Measurements from ENCODE around the gene RTN1. TPM values are rescaled to one million over a fixed set of nuclear protein-coding genes. Genes with fewer than 3 reads are reported as not detected.

Gene RTN1
- total and polyA plus RNA-seq, 2 donors, result 1.6 to 1.9 TPM

- Histone ChIP-seq H3K9me3 (ENCODE audit: control insufficient read depth in 2 of 2, insufficient read depth in 1 of 2, low read length in 1 of 2) (no peaks in the 10 kb centered on the region), H3K4me3 (ENCODE audit: low read length in 2 of 2) (no peak overlapping the region), H3K36me3 (ENCODE audit: control insufficient read depth in 2 of 2, insufficient read depth in 2 of 2, low read length in 1 of 2) (no peaks in the 10 kb centered on the region), H3K4me1 (ENCODE audit: control insufficient read depth in 2 of 2, insufficient read depth in 2 of 2, low read length in 2 of 2) (peaks cover 6 to 9% of the 10 kb centered on the region in 2 donors), H3K27me3 (ENCODE audit: control insufficient read depth in 2 of 2, insufficient read depth in 1 of 2, low read length in 1 of 2) (peaks cover 0 to 7% of the 10 kb centered on the region in 2 donors), H3K27ac (ENCODE audit: low read depth in 1 of 2, low read length in 1 of 2) (no peak overlapping the region)
- WGBS, result 96% methylated on average over 2 of the region's 2 CpGs
- no peak for DNase-seq (ENCODE audit: low read depth in 6 of 9, low spot score in 9 of 9)
Observed at GRCh38 chr14:59580911-59581310, 289.7 kb downstream of the RTN1 start.

GRCh38 chr14:59576332-59577294 lies 294.0 kb downstream of the RTN1 start, which contains the start of gene CCDC175:
TSS of gene CCDC175 (minus strand) at chr14:59576812. CDS start at chr14:59576775, 37 bp downstream.
- Histone ChIP-seq H3K9me3 (ENCODE audit: control insufficient read depth in 2 of 2, insufficient read depth in 1 of 2, low read length in 1 of 2) (no peaks in the 10 kb centered on the region), H3K27ac (ENCODE audit: low read depth in 1 of 2, low read length in 1 of 2) (no peak within 1 kb of the TSS), H3K4me3 (ENCODE audit: low read length in 2 of 2) (peak within 1 kb of the TSS; percentile 21 to 47), H3K36me3 (ENCODE audit: control insufficient read depth in 2 of 2, insufficient read depth in 2 of 2, low read length in 1 of 2) (no peaks in the 10 kb centered on the region), H3K4me1 (ENCODE audit: control insufficient read depth in 2 of 2, insufficient read depth in 2 of 2, low read length in 2 of 2) (peaks cover 6 to 9% of the 10 kb centered on the region in 2 donors), H3K27me3 (ENCODE audit: control insufficient read depth in 2 of 2, insufficient read depth in 1 of 2, low read length in 1 of 2) (peaks cover 0 to 7% of the 10 kb centered on the region in 2 donors)
- DNase-seq (ENCODE audit: low read depth in 6 of 9, low spot score in 9 of 9), result peak; percentile 54 to 87 (median 67)
- 19% methylated on average over 46 of the region's 46 CpGs for WGBS

- Histone ChIP-seq H3K4me1 (ENCODE audit: control insufficient read depth in 2 of 2, insufficient read depth in 2 of 2, low read length in 2 of 2) (no peaks in the 10 kb centered on the region), H3K4me3 (ENCODE audit: low read length in 2 of 2) (no peak overlapping the region), H3K27ac (ENCODE audit: low read depth in 1 of 2, low read length in 1 of 2) (no peak overlapping the region), H3K36me3 (ENCODE audit: control insufficient read depth in 2 of 2, insufficient read depth in 2 of 2, low read length in 1 of 2) (no peaks in the 10 kb centered on the region), H3K27me3 (ENCODE audit: control insufficient read depth in 2 of 2, insufficient read depth in 1 of 2, low read length in 1 of 2) (no peaks in the 10 kb centered on the region), H3K9me3 (ENCODE audit: control insufficient read depth in 2 of 2, insufficient read depth in 1 of 2, low read length in 1 of 2) (no peaks in the 10 kb centered on the region)
- no peak for DNase-seq (ENCODE audit: low read depth in 6 of 9, low spot score in 9 of 9)
Observed at GRCh38 chr14:59570122-59570521, 300.5 kb downstream of the RTN1 start.

- H3K27ac ChIP-seq (ENCODE audit: low read depth in 1 of 2, low read length in 1 of 2), result no peak overlapping the region
- no peaks in the 10 kb centered on the region for H3K9me3 ChIP-seq (ENCODE audit: control insufficient read depth in 2 of 2, insufficient read depth in 1 of 2, low read length in 1 of 2)
- WGBS, result 86% methylated on average over 3 of the region's 3 CpGs
- no peaks in the 10 kb centered on the region for H3K4me1 ChIP-seq (ENCODE audit: control insufficient read depth in 2 of 2, insufficient read depth in 2 of 2, low read length in 2 of 2)
- H3K4me3 ChIP-seq (ENCODE audit: low read length in 2 of 2), result no peak overlapping the region
- H3K36me3 ChIP-seq (ENCODE audit: control insufficient read depth in 2 of 2, insufficient read depth in 2 of 2, low read length in 1 of 2), result no peaks in the 10 kb centered on the region
- no peak for DNase-seq (ENCODE audit: low read depth in 6 of 9, low spot score in 9 of 9)
- H3K27me3 ChIP-seq (ENCODE audit: control insufficient read depth in 2 of 2, insufficient read depth in 1 of 2, low read length in 1 of 2), result no peaks in the 10 kb centered on the region
Observed at GRCh38 chr14:59566725-59567124, 303.9 kb downstream of the RTN1 start.

GRCh38 chr14:59566296-59566695 lies 304.3 kb downstream of the RTN1 start:
- no peak for DNase-seq (ENCODE audit: low read depth in 6 of 9, low spot score in 9 of 9)
- Histone ChIP-seq H3K27me3 (ENCODE audit: control insufficient read depth in 2 of 2, insufficient read depth in 1 of 2, low read length in 1 of 2) (no peaks in the 10 kb centered on the region), H3K4me3 (ENCODE audit: low read length in 2 of 2) (no peak overlapping the region), H3K9me3 (ENCODE audit: control insufficient read depth in 2 of 2, insufficient read depth in 1 of 2, low read length in 1 of 2) (no peaks in the 10 kb centered on the region), H3K4me1 (ENCODE audit: control insufficient read depth in 2 of 2, insufficient read depth in 2 of 2, low read length in 2 of 2) (no peaks in the 10 kb centered on the region), H3K27ac (ENCODE audit: low read depth in 1 of 2, low read length in 1 of 2) (no peak overlapping the region), H3K36me3 (ENCODE audit: control insufficient read depth in 2 of 2, insufficient read depth in 2 of 2, low read length in 1 of 2) (no peaks in the 10 kb centered on the region)
- 74% methylated on average over 1 of the region's 1 CpG for WGBS

GRCh38 chr14:59565087-59565486 lies 305.5 kb downstream of the RTN1 start:
- H3K4me1 ChIP-seq (ENCODE audit: control insufficient read depth in 2 of 2, insufficient read depth in 2 of 2, low read length in 2 of 2), result no peaks in the 10 kb centered on the region
- no peaks in the 10 kb centered on the region for H3K36me3 ChIP-seq (ENCODE audit: control insufficient read depth in 2 of 2, insufficient read depth in 2 of 2, low read length in 1 of 2)
- no peaks in the 10 kb centered on the region for H3K9me3 ChIP-seq (ENCODE audit: control insufficient read depth in 2 of 2, insufficient read depth in 1 of 2, low read length in 1 of 2)
- H3K4me3 ChIP-seq (ENCODE audit: low read length in 2 of 2), result no peak overlapping the region
- H3K27me3 ChIP-seq (ENCODE audit: control insufficient read depth in 2 of 2, insufficient read depth in 1 of 2, low read length in 1 of 2), result no peaks in the 10 kb centered on the region
- no peak overlapping the region for H3K27ac ChIP-seq (ENCODE audit: low read depth in 1 of 2, low read length in 1 of 2)
- WGBS, result 88% methylated on average over 1 of the region's 1 CpG
- DNase-seq (ENCODE audit: low read depth in 6 of 9, low spot score in 9 of 9), result no peak

- Histone ChIP-seq H3K4me1 (ENCODE audit: control insufficient read depth in 2 of 2, insufficient read depth in 2 of 2, low read length in 2 of 2) (no peaks in the 10 kb centered on the region), H3K27ac (ENCODE audit: low read depth in 1 of 2, low read length in 1 of 2) (no peak overlapping the region), H3K36me3 (ENCODE audit: control insufficient read depth in 2 of 2, insufficient read depth in 2 of 2, low read length in 1 of 2) (no peaks in the 10 kb centered on the region), H3K9me3 (ENCODE audit: control insufficient read depth in 2 of 2, insufficient read depth in 1 of 2, low read length in 1 of 2) (no peaks in the 10 kb centered on the region), H3K27me3 (ENCODE audit: control insufficient read depth in 2 of 2, insufficient read depth in 1 of 2, low read length in 1 of 2) (no peaks in the 10 kb centered on the region), H3K4me3 (ENCODE audit: low read length in 2 of 2) (no peak overlapping the region)
- DNase-seq (ENCODE audit: low read depth in 6 of 9, low spot score in 9 of 9), result no peak
- 79% methylated on average over 2 of the region's 2 CpGs for WGBS
Observed at GRCh38 chr14:59564366-59564765, 306.2 kb downstream of the RTN1 start.

- WGBS, result 95% methylated on average over 2 of the region's 2 CpGs
- no peaks in the 10 kb centered on the region for H3K27me3 ChIP-seq (ENCODE audit: control insufficient read depth in 2 of 2, insufficient read depth in 1 of 2, low read length in 1 of 2)
- no peak for DNase-seq (ENCODE audit: low read depth in 6 of 9, low spot score in 9 of 9)
- no peaks in the 10 kb centered on the region for H3K4me1 ChIP-seq (ENCODE audit: control insufficient read depth in 2 of 2, insufficient read depth in 2 of 2, low read length in 2 of 2)
- H3K4me3 ChIP-seq (ENCODE audit: low read length in 2 of 2), result no peak overlapping the region
- H3K9me3 ChIP-seq (ENCODE audit: control insufficient read depth in 2 of 2, insufficient read depth in 1 of 2, low read length in 1 of 2), result peaks cover 0 to 8% of the 10 kb centered on the region in 2 donors
- H3K27ac ChIP-seq (ENCODE audit: low read depth in 1 of 2, low read length in 1 of 2), result no peak overlapping the region
- no peaks in the 10 kb centered on the region for H3K36me3 ChIP-seq (ENCODE audit: control insufficient read depth in 2 of 2, insufficient read depth in 2 of 2, low read length in 1 of 2)
Observed at GRCh38 chr14:59547310-59547709, 323.3 kb downstream of the RTN1 start.
